ENCODE results near the gene SNRNP70. TPM values are rescaled to one million over a fixed set of nuclear protein-coding genes. Genes with fewer than 3 reads are reported as not detected.
A peak's percentile ranks its signal among the peaks of the same experiment; 100 is the strongest.

Gene SNRNP70
- total RNA-seq, 1 donor from 2014 or later, result 296 TPM

- Mint-ChIP-seq H3K4me3 (no peak overlapping the region), H3K9me3 (no peaks in the 10 kb centered on the region), H3K4me1 (ENCODE audit: unreplicated experiment) (peaks cover 22% of the 10 kb centered on the region), H3K36me3 (no peaks in the 10 kb centered on the region), H3K27me3 (peaks cover 35% of the 10 kb centered on the region), H3K27ac (peak overlapping the region; percentile 15)
- no peak for DNase-seq (ENCODE audit: extremely low spot score, unreplicated experiment)
- no peak for TF ChIP-seq CTCF (conservative IDR thresholded peaks at IDR 0.05)
Measured at GRCh38 chr19:49061000-49061399, 24.3 kb upstream of the SNRNP70 start.

GRCh38 chr19:49061445-49061844 lies 23.8 kb upstream of the SNRNP70 start:
- TF ChIP-seq CTCF (conservative IDR thresholded peaks at IDR 0.05), result no peak
- no peak for DNase-seq (ENCODE audit: extremely low spot score, unreplicated experiment)
- H3K27me3 Mint-ChIP-seq, result peaks cover 37% of the 10 kb centered on the region
- H3K36me3 Mint-ChIP-seq, result no peaks in the 10 kb centered on the region
- H3K4me1 Mint-ChIP-seq (ENCODE audit: unreplicated experiment), result peaks cover 23% of the 10 kb centered on the region
- H3K4me3 Mint-ChIP-seq, result no peak overlapping the region
- H3K9me3 Mint-ChIP-seq, result no peaks in the 10 kb centered on the region
- no peak overlapping the region for H3K27ac Mint-ChIP-seq

- TF ChIP-seq CTCF (conservative IDR thresholded peaks at IDR 0.05), result no peak
- Mint-ChIP-seq H3K9me3 (no peaks in the 10 kb centered on the region), H3K4me1 (ENCODE audit: unreplicated experiment) (peaks cover 24% of the 10 kb centered on the region), H3K36me3 (no peaks in the 10 kb centered on the region), H3K27ac (no peak overlapping the region), H3K4me3 (peak overlapping the region; percentile 67), H3K27me3 (peaks cover 35% of the 10 kb centered on the region)
- no peak for DNase-seq (ENCODE audit: extremely low spot score, unreplicated experiment)
Measured at GRCh38 chr19:49064029-49064629, 21.1 kb upstream of the SNRNP70 start.

- Mint-ChIP-seq H3K27me3 (peaks cover 38% of the 10 kb centered on the region), H3K36me3 (no peaks in the 10 kb centered on the region), H3K27ac (no peak within 1 kb of the TSS), H3K9me3 (peaks cover 5% of the 10 kb centered on the region), H3K4me1 (ENCODE audit: unreplicated experiment) (peaks cover 20% of the 10 kb centered on the region), H3K4me3 (peak within 1 kb of the TSS; percentile 67)
- DNase-seq (ENCODE audit: extremely low spot score, unreplicated experiment), result peak; percentile 78
- TF ChIP-seq CTCF (conservative IDR thresholded peaks at IDR 0.05), result no peak
Measured at GRCh38 chr19:49064768-49065611, 20.3 kb upstream of the SNRNP70 start, which contains the start of gene NTF4. TSS of gene NTF4 (minus strand) at chr19:49064818. CDS start at chr19:49061997, 2,821 bp downstream.

GRCh38 chr19:49065905-49066512 lies 19.2 kb upstream of the SNRNP70 start:
- TF ChIP-seq CTCF (conservative IDR thresholded peaks at IDR 0.05), result no peak
- Mint-ChIP-seq H3K27ac (no peak overlapping the region), H3K9me3 (peaks cover 10% of the 10 kb centered on the region), H3K4me1 (ENCODE audit: unreplicated experiment) (peaks cover 20% of the 10 kb centered on the region), H3K36me3 (no peaks in the 10 kb centered on the region), H3K27me3 (peaks cover 48% of the 10 kb centered on the region), H3K4me3 (peak overlapping the region; percentile 58)
- DNase-seq (ENCODE audit: extremely low spot score, unreplicated experiment), result no peak
